GDM1 (cell line): ENCODE measurements around the gene TRIM17.
"Not testable (repeated sequence)": the region's sequence is repeated elsewhere in the genome, so short reads cannot be mapped to it uniquely, and the experiment has no call there.

Experiments
- DNase-seq: peaks from one replicate; lab custom pipeline; 2025; lab: John Stamatoyannopoulos, UW

Gene TRIM17

DNA sequence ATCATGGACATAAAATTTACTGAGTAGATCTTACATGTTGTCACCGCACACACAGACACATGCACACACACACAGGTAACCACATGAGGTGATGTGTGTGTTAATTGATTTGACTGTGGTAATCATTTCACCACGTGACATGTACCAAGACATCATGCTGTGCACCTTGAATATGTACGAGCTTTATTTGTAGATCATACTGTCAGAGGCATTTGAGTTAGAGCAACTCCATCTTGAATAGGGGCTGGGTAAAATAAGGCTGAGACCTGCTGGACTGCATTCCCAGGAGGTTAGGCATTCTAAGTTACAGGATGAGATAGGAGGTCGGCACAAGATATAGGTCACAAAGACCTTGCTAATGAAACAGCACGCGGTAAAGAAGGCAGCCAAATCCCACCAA is 31.7 kb upstream of the TRIM17 start:
- DNase-seq, result no peak

DNA sequence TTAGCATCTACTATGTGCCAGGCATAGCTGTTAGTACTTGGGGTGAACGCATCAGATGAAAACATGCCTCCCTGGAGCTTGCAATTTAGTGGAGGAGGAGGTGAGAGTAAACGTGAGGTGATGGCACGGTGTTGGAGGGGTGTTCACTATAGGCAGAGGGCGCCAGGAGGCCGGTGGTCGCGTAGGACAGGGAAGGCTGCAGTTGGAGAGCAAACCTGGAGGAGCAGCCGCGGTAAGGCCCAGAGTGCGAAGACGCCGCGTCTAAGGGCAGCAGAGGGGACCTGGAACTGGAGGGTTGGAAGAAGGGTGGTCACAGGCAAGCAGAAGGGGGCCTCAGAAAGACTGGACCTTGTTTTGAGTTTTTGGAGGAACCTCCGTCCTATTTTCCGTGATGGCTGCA is 30.2 kb upstream of the TRIM17 start:
- DNase-seq, result no peak

GRCh38 chr1:228445843-228446650 is 29.4 kb upstream of the TRIM17 start:
- DNase-seq, result no peak

GRCh38 chr1:228445490-228445842 is 28.8 kb upstream of the TRIM17 start:
- DNase-seq, result no peak

- DNase-seq, result no peak
Measured at GRCh38 chr1:228443395-228443794, 26.7 kb upstream of the TRIM17 start.

DNA sequence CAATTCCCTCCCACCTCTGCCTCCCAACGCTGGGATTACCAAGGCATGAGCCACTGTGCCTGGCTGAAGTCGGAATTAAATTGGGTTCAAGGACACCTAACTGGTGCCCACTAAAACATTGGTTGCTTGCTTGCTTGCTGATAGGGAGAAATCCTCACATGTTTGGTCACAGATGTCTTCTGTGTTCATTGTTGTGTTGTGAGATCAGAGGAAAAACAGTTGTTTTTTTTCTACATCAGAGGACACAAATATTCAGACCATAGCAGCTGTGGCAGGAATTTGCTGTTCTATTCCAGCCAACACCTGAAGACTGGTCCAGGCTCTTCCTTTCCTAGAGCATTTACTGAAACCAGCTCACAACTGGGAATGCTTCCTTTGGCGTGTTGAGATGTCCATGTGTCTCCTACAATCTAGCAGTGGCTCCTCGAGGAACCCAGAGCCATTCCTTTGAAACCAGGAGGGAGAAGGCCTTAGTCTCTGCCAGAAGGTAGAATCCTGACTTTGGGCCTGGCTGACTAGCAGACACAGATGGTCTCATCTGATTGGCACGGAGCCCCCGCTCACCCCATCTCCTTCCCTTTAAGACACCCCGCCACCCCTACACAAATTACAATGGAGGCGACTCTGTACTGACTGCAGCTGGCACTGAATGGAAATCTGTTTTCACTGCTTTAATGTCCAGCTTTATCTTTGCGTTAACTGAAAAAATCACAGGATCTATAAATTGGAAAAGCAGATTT is 24.3 kb upstream of the TRIM17 start:
- DNase-seq, result no peak

DNA sequence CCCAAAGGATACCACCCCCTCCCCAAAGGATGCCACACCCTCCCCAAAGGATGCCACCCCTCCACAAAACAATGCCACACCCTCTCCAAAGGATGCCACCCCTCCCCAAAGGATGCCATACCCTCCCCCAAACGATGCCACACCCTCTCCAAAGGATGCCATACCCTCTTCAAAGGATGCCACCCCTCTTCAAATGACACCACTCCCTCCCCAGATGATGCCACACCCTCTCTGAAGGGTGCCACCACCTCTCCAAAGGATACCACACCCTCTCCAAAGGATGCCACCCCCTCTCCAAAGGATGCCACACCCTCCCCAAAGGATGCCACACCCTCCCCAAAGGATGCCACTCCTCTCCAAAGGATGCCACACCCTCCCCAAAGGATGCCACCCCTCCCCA is 21.6 kb upstream of the TRIM17 start:
- no peak for DNase-seq

DNA sequence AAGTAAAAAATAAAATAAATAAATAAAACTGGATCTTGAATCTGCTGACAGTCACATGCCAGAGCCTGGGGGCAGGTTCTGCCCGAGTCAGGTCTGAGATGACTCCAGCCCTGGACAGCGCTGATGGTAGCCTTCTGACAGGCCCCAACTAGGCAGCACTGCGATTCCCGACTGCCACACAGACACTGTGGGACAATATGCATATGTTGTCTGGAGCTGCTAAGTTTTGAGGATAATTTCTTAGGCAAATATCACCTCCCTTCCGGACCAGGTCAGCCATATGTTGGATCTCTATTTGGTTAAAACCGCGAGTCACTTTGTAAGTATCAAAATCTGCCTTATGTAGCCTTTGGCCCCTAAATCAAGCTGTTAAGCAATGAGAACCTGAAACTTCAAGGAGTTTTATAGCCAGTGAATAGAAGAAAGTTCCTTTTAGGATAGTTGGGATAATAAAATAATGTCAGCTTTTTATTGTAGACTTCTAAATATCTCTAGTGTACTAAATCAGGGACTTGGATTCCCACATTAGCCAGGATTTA is 20.8 kb upstream of the TRIM17 start:
- DNase-seq, result no peak

DNA sequence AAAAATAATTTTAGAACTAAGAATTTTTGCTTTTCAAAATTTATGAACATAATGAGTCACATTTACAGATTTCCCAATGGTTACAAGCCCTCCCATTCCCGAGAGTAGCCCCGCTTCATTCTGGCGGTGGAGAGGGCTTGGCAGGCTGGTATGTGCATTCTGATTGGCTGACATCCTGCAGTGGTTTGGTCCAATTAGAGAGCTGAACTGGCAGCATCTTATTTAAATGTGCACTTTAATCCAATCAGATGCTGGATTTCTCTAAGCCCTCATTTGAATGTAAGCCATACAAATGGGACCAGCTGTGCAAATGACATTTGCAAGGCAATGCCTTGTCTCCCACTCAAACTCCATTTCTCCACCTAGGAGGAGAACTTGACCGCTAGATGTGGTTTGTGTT is 18.0 kb upstream of the TRIM17 start:
- DNase-seq, result no peak

DNA sequence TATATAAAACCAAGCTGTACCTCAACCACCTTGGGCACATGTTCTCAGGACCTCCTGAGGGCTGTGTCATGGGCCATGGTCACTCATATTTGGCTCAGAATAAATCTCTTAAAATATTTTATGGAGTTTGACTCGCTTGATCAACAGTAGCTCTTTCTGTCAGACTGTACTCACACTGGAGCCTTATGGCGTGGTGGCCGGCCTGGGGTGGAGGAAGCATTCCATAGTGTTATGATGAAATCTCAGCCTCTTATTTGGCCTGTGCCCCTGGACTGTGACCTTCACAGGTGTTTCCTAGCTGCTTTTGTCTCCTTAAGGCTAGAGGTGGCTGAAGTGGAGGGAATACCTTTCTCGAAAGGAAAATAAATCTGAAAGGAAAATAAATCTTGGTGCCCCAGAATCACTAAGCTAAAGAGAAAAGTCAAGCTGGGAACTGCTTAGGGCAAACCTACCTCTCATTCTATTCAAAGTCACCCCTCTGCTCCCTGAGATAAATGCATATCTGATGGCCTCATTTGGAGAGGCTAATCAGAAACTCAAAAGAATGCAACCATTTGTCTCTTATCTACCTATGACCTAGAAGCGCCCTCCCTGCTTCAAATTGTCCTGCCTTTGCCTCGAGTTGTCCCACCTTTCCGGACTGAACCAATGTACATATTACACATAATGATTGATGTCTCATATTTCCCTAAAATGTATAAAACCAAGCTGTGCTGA is 16.8 kb upstream of the TRIM17 start:
- not testable (repeated sequence) for DNase-seq

- DNase-seq, result no peak
Measured at GRCh38 chr1:228430243-228430642, 13.6 kb upstream of the TRIM17 start.

DNA sequence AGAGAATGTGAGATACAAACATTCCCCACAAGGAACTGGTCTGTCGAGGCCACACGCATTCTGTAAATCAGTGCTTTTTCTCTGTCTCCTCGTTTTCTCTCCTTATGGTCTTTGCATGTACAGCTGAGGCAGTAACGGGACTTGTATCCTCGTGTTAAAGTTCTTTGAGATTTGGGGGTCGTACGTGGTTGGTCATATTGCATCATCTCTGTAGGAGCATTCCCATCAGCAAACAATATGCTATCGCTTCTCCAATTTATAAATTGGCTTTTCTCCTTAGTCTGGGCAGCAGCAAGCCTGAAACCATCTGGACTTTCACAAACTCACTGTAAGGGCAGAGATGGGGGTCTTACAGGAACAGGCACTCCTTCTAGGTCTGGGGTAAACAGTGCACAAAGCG is 13.0 kb upstream of the TRIM17 start:
- DNase-seq, result no peak

DNA sequence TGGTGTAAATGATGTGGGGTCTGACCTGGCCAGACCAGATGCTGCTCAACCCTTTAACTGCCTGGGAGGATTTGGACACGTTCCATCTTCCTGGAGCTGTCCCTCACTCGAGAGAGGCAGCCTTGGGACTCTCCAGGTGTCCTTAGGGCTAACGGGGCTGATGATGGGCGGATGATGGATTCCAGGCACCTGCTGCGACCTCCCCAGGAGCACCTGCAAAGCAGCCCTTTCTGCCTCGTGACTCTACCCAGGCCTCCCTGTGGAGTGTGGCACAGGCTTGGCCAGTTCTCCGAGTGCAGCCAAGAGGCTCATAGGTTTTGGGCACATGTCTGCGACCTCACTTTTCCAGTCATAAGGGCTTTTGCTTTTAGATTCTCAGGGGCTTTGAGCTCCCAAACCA is 12.3 kb upstream of the TRIM17 start:
- no peak for DNase-seq

DNA sequence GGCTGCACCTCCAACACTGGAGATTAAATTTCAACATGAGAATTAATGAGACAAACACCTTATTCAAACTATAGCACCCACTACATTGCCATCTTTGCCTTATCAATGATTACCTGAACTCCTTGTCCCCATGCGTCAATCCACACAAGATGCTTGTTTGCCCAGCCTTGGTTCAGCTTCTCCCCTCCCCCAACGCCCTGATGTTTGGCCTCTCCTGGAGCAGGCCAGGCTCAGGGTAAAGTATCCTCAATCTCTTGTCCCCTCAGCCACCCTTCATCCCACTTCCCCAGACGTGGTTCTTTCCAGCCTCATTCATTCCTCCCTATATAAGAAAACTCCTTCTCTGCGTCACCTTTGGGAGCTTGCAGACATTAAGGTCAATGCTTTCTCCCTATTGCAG is 11.8 kb upstream of the TRIM17 start:
- DNase-seq, result no peak

- DNase-seq, result no peak
Measured at GRCh38 chr1:228426518-228427175, 10.0 kb upstream of the TRIM17 start.

DNA sequence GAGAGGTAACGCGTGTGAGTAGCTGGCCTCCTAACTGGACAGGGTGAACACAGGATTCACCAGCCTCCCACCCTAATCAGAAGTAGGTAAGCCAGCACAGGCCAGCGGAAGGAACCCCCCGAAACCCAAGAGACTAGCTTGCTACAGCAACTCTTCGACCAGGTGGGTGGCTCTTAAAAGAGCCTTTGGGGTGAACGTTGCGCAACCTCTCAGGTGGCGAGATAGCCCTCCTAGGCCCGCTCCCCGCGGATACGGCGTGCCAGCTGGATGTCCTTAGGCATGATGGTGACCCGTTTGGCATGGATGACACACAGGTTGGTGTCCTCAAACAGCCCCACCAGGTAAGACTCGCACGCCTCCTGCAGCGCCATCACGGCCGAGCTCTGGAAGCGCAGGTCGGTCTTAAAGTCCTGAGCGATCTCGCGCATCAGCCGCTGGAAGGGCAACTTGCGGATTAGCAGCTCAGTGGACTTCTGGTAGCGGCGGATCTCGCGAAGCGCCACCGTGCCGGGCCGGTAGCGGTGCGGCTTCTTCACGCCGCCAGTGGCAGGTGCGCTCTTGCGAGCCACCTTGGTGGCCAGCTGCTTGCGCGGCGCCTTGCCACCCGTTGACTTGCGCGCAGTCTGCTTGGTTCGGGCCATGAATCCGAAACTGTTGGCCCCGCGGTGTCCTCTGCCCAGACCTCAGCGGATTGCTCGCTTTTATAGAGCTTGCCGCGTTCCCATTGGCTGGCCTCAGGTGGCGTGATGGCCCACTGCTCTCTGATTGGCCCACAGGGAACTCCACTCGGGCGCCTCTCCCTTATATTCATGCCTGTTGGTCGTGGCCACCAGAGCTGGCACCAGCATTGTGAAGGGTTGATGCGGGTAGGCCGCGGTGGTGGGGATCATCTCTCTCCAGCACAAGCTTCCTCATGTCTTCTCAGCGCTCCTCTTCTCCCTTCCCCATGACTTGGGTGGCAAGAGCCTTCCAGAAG is 8.3 kb upstream of the TRIM17 start:
- no peak for DNase-seq

GRCh38 chr1:228423404-228424053 is 6.9 kb upstream of the TRIM17 start:
- DNase-seq, result no peak

DNA sequence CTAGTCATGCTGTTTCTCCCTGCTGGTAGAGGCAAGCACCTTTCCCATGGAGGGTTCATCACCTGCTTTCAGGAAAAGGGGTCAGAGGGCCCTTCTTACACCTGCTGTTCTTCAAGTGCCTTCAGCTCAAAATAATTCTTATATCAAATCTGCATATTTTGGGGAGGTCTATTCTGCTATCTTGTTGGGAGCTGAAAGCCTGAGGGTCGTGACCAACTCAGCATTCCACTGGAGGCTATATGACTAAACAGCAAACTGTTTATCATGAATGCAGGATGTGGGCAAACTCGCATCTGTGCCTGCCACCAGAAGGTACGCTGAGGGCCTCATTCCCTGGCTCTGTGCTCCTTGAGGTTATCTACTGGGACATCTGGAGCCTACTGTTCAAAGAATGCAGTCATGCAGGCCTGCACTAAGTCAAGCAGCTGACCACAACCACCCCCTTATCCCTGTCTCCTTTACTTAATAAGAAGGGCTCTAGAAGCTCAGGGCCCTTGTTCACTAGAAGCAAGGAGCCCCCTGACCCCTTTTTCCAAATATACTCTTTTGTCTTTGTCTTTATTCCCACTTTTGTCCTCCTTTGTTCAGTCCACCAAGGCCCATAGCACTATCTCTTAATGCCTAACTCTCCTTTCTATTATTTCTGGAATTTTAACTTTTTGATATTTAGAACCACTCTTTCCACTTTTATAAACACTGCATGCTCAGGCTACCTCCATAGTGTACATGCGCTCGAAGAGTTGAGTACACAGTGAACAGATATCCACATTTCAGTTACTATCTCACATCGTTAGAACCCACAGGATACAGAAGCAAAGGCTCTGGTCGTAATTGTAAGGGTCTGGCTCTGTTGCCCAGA is 4.5 kb upstream of the TRIM17 start:
- no peak for DNase-seq

DNA sequence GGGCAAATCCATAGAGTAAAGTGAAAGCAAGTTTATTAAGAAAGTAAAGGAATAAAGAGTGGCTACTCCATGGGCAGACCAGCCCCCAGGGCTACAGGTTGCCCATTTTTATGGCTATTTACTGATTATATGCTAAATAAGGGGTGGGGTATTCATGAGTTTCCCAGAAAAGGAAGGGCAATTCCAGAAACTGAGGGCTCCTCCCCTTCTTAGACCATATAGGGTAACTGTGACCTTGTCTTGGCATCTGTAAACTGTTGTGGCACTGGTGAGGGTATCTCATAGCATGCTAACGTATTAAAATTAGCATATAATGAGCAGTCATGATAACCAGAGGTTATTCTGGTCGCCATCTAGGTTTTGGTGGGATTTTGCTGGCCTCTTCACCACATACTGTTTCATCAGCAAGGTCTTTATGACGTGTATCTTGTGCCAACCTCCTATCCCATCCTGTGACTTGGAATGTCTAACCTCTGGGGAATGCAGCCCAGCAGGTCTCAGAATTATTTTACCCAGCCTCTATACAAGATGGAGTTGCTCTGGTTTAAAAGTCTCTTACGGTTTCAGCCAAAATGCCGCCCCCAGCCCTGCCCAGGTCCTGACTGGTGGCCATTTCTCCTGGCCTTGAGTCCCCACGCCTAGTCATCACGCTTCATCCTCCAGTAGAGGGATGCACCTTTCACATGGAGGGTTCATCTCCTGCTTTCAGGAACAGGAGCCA is 982 bp upstream of the TRIM17 start:
- no peak for DNase-seq
